GM13977 (cell line): ENCODE measurements around the gene FSIP1.
"Not testable (repeated sequence)": the region's sequence is repeated elsewhere in the genome, so short reads cannot be mapped to it uniquely, and the experiment has no call there.

Source experiments
- DNase-seq: peaks from one replicate; pipeline ENCODE4 v3.0.0; 2012; ENCODE audit warnings: low spot score
- in situ Hi-C: fragments of 300-500 bp; cut with MboI; formaldehyde crosslinking; loops from one replicate; pipeline ENCODE4 v1.12.0; 2022; ENCODE audit warnings: low sequenced_read_pairs, low pct_unique_long_range_greater_than_20kb, mixed read lengths, inconsistent platforms; ENCODE audit not compliant: unreplicated experiment
- TF ChIP-seq, protein P1 (sequence below): IDR thresholded peaks from 2 replicates; pipeline ENCODE4 v1.5.1; 2012; ENCODE audit warnings: mild to moderate bottlenecking, control low read depth; ENCODE audit not compliant: insufficient read depth; ENCODE audit errors: extremely low read depth, missing control alignments

The FSIP1 gene

GRCh38 chr15:39819533-39819932, 36.9 kb upstream of the FSIP1 start:
- in situ Hi-C loops = no loop called here
- TF ChIP-seq, protein P1, sequence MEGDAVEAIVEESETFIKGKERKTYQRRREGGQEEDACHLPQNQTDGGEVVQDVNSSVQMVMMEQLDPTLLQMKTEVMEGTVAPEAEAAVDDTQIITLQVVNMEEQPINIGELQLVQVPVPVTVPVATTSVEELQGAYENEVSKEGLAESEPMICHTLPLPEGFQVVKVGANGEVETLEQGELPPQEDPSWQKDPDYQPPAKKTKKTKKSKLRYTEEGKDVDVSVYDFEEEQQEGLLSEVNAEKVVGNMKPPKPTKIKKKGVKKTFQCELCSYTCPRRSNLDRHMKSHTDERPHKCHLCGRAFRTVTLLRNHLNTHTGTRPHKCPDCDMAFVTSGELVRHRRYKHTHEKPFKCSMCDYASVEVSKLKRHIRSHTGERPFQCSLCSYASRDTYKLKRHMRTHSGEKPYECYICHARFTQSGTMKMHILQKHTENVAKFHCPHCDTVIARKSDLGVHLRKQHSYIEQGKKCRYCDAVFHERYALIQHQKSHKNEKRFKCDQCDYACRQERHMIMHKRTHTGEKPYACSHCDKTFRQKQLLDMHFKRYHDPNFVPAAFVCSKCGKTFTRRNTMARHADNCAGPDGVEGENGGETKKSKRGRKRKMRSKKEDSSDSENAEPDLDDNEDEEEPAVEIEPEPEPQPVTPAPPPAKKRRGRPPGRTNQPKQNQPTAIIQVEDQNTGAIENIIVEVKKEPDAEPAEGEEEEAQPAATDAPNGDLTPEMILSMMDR = no peak
- DNase-seq = no peak

- in situ Hi-C loops = no loop called here
- DNase-seq = no peak
- TF ChIP-seq, protein P1 = no peak
Observed at GRCh38 chr15:39817892-39818291, 35.3 kb upstream of the FSIP1 start.

GRCh38 chr15:39814489-39814888, 31.8 kb upstream of the FSIP1 start:
- TF ChIP-seq, protein P1 = no peak
- in situ Hi-C loops = no loop called here
- DNase-seq = no peak

- DNase-seq, in situ Hi-C loops: not testable (repeated sequence)
Observed at GRCh38 chr15:39812651-39813050, 30.0 kb upstream of the FSIP1 start.

GRCh38 chr15:39808909-39809308, 26.3 kb upstream of the FSIP1 start:
- DNase-seq = no peak
- in situ Hi-C loops = no loop called here
- TF ChIP-seq, protein P1 = no peak

GRCh38 chr15:39807791-39808190, 25.1 kb upstream of the FSIP1 start:
- TF ChIP-seq, protein P1 = no peak
- in situ Hi-C loops = no loop called here
- DNase-seq = no peak

DNA sequence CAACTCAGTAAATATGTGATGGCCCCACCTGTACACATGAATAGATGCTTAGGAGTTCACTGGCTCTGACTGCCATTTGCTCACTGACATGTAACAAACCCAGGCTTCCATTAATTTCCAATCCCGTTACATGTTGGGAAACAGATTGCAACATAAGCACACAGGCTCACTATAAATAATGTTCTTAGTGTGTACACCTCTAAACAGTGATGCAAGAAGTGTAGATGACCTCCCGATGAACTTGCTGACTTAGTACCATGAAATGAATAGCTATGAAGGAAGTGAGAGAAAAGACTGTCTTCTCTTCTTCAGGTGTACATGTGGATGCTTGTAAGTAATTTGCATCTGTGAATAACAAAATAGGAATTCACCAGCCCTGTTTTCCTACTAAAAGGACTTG, 21.4 kb upstream of the FSIP1 start:
- in situ Hi-C loops = no loop called here
- TF ChIP-seq, protein P1 = no peak
- DNase-seq = no peak
